ENCODE results near the gene GLP2R.

Gene GLP2R

GRCh38 chr17:9936095-9936494, 110.4 kb downstream of the GLP2R start:
- no peak for DNase-seq (ENCODE audit: low read depth in 1 of 2, low spot score in 1 of 2)
- no peak overlapping the region for H3K4me3 ChIP-seq (replicated peaks; ENCODE audit: insufficient read depth, low read length)
- no peaks in the 10 kb centered on the region for H3K27me3 ChIP-seq (ENCODE audit: insufficient read depth, poor library complexity, severe bottlenecking)
- TF ChIP-seq CTCF (IDR thresholded peaks at IDR 0.05; ENCODE audit: insufficient read depth, low read length) (no peak), SPI1 (IDR thresholded peaks at IDR 0.05; ENCODE audit: borderline replicate concordance, low read depth) (no peak), REST (IDR thresholded peaks at IDR 0.05; ENCODE audit: insufficient replicate concordance, low read depth) (no peak), GABPA (IDR thresholded peaks at IDR 0.05; ENCODE audit: low read depth) (no peak)
- H3K27ac ChIP-seq (replicated peaks): no peak overlapping the region

GRCh38 chr17:9937241-9937761, 111.6 kb downstream of the GLP2R start:
- no peak overlapping the region for H3K4me3 ChIP-seq (replicated peaks; ENCODE audit: insufficient read depth, low read length)
- H3K27me3 ChIP-seq (ENCODE audit: insufficient read depth, poor library complexity, severe bottlenecking): no peaks in the 10 kb centered on the region
- no peak overlapping the region for H3K27ac ChIP-seq (replicated peaks)
- TF ChIP-seq POLR2AphosphoS5 (IDR thresholded peaks at IDR 0.05; ENCODE audit: low read depth) (no peak), REST (IDR thresholded peaks at IDR 0.05; ENCODE audit: insufficient replicate concordance, low read depth) (no peak), CTCF (IDR thresholded peaks at IDR 0.05; ENCODE audit: insufficient read depth, low read length) (no peak), SPI1 (IDR thresholded peaks at IDR 0.05; ENCODE audit: borderline replicate concordance, low read depth) (no peak), GABPA (IDR thresholded peaks at IDR 0.05; ENCODE audit: low read depth) (no peak)
- DNase-seq (ENCODE audit: low read depth in 1 of 2, low spot score in 1 of 2): no peak

GRCh38 chr17:9937901-9938300, 112.2 kb downstream of the GLP2R start:
- TF ChIP-seq GABPA (IDR thresholded peaks at IDR 0.05; ENCODE audit: low read depth) (no peak), REST (IDR thresholded peaks at IDR 0.05; ENCODE audit: insufficient replicate concordance, low read depth) (no peak), POLR2AphosphoS5 (IDR thresholded peaks at IDR 0.05; ENCODE audit: low read depth) (no peak), SPI1 (IDR thresholded peaks at IDR 0.05; ENCODE audit: borderline replicate concordance, low read depth) (no peak), CTCF (IDR thresholded peaks at IDR 0.05; ENCODE audit: insufficient read depth, low read length) (no peak)
- DNase-seq (ENCODE audit: low read depth in 1 of 2, low spot score in 1 of 2): no peak

More at GRCh38 chr17:9937901-9938300, 112.2 kb downstream of the GLP2R start:
- Histone ChIP-seq H3K27me3 (ENCODE audit: insufficient read depth, poor library complexity, severe bottlenecking) (no peaks in the 10 kb centered on the region), H3K27ac (replicated peaks) (no peak overlapping the region), H3K4me3 (replicated peaks; ENCODE audit: insufficient read depth, low read length) (no peak overlapping the region)
